ENCODE data around the gene CFAP97.
"Not testable (repeated sequence)": the region's sequence is repeated elsewhere in the genome, so short reads cannot be mapped to it uniquely, and the experiment has no call there.

The CFAP97 gene

DNA sequence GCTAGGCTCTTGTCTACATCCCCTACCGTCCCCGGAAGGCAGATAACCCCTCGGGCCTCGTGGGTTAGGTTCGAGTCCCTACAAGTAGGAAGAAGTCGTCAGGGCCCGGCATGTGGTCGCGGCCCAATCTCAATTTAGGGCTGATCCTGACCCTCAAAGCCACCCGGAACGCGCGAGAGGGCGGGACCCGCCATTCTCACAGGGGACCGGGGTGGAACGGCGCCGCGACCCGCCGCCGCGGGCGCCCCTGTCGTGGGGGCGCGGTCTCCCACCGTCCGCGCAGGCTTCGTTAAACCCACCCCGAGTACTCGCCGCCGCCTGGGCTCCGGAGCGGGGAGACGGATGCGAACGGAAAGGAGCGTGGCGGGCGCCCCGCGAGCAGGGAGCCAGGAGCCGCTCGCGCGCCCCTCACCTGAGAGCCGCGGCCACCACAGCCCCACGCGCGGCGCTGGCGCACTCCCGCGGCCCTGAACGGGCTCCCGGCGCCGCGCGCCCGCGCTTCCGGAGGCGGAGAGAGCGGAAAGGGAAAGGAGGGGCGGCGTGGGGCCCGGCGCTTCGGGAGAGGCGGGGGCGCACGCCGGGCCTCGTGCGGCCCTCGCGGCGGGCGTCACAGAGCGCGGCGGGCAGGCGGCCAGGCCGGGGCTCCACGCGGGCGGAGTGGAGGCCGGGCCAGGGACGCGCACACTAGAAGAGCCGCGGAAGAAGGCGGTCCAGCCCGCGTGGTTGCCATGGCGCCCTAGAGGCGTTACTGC is at the start of gene CFAP97:
Gene CFAP97, minus strand, starts transcription at position 515 of the 752 bp plus-strand sequence. CDS start 12,804 bp downstream, outside the sequence.
- DNase-seq: peak; percentile 89

GRCh38 chr4:185249105-185249504 is 45.3 kb upstream of the CFAP97 start:
- DNase-seq: no peak

GRCh38 chr4:185248393-185249039 is 44.7 kb upstream of the CFAP97 start:
- DNase-seq: no peak

GRCh38 chr4:185247151-185247550 is 43.4 kb upstream of the CFAP97 start:
- DNase-seq: no peak

- no peak for DNase-seq
These were observed 42.7 kb upstream of the CFAP97 start for GRCh38 chr4:185246453-185246852.

GRCh38 chr4:185244763-185245162 is 41.0 kb upstream of the CFAP97 start:
- no peak for DNase-seq

- no peak for DNase-seq
These were observed 40.1 kb upstream of the CFAP97 start for GRCh38 chr4:185243879-185244278.

- no peak for DNase-seq
These were observed 39.1 kb upstream of the CFAP97 start for GRCh38 chr4:185242749-185243533.

GRCh38 chr4:185240486-185240885 is 36.7 kb upstream of the CFAP97 start:
- not testable (repeated sequence) for DNase-seq

- DNase-seq: no peak
These were observed 35.0 kb upstream of the CFAP97 start for GRCh38 chr4:185238750-185239149.

DNA sequence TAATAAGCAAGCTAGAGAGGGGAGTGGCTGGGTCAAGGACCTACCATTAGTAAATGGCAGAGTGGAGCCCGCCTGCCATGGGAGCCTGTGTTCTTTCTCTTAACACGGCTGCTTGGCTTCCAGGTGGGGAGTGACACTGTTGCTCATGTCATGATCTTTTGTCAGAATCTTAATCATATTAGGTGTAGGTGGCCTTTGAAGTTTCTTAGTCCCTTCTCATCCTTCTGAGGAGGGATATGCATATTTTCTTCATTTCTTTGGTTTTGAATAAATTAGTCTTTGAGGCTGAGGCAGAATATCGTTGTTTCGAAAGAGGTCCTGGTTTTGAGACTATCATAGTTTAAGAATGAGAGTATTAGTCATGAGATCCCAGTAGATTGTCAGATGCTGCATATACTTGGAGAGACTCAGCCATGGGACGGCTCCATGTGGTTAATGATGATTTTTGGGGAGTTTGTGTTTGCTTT is 34.4 kb upstream of the CFAP97 start:
- DNase-seq: no peak

DNA sequence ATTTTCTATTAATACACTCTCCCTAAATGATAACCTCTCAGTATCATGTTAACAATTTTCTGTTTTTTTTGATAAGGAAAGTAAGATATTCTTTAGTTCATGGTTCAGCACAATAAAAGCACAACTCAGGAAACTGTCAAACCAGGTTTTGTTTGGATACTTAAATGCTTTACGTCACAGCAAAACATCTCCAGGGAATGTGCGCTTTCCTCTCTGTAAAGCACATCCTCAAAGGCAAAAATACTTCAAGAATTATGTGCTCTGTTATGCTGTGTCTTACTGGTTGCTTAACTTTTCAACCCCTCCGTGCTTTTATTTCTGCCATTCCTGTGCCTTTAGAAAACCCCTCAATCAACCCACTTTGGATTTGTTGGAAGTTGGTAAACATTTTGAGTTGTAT is 33.4 kb upstream of the CFAP97 start:
- DNase-seq: no peak

DNA sequence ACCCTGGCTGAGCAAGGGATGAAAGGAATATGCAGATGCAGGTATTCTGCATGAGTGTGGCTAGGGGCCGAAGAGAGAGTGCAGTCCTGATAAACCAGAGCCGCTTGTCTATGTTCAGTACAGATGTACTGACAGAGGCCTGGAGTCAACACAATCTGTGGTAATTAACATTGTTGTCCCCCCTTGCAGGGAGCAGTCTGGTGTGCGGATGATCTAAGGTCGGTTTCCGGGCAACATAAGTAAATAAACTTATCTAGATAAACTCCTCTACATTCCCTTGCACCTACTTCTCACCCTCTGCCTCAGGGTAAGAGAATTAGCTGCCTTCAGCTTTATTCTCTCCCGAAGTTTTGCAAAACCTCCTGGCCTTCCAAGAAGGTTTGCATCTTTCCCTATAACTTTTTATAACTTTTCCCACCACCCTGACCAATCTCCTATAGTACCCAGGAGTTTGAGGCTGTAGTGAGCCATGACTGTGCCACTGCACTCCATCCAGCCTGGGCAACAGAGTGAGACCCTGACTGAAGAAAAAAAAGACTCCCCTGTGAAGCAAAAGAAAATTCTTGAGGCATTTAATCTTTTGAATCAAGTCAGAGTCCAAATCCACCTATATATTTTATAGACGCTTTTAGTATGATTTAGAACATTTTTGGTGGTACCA is 32.2 kb upstream of the CFAP97 start:
- DNase-seq: no peak

- no peak for DNase-seq
These were observed 31.5 kb upstream of the CFAP97 start for GRCh38 chr4:185235119-185235842.

DNA sequence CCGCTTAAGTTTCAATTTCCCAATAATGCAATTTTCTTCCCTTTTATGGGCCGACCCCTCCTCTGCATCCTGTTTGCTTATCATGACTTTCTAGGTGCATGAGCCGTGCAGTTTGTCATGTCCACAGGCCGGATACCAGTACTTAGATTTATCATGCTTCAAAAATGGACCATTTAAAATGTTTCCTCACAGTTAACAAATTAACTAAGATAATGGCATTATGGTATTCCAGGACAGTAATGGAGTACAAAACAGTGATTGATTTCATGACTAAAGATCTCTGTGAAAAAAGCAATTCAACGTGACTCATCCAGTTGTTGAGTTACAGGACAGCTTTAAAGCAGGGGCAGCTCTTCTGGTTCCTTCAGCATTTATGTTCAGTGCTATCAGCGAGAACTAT is 28.6 kb upstream of the CFAP97 start:
- no peak for DNase-seq

- no peak for DNase-seq
These were observed 25.4 kb upstream of the CFAP97 start for GRCh38 chr4:185229021-185229818.

DNA sequence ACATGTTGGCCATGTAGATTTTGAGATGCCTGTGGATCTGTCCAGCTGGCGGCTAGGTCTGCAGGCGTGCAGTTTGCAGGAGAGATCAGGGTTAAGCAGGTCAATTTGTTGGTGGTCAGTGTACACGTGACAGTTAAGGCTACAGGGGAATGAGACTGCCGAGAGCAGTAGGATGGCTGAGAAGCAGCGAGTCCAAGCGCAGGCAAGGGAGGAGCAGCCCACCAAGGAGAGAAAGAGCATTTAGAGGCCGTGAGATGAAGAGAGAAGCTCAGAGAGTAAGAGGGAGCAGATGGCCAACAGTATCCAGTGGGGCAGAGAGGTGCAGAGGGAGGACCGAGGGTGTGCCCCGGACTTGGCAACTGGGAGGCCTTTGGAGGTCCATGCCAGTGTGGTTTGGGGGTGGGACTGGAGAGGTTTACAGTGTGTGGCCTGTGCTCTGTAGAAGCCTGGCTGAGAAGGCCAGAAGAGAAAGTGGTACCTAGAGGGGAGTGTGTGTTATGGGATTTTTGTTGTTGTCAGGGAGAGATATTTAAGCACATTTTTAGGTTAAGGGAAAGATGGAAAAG is 24.0 kb upstream of the CFAP97 start:
- DNase-seq: no peak

DNA sequence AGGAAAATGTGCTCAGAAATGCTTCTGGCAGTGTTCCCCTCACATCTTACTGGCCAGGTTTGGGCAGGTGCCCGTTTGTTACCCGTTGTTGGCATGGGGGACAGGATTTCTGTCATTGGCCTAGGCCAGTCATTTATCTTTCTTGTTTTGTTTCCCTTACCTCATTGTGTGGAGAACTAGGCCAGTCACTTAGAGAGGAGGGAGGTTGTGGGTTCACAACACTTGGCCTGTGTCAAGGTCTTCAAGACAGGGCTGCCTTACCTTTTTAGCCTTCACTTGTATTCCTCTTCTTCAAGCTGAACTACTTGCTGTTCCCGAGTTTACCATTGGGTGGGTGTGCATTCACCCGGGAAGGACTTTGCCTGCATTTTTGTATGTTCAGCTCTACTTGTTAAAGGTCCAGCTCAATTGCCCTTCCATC is 23.3 kb upstream of the CFAP97 start:
- DNase-seq: no peak

GRCh38 chr4:185225940-185226339 is 22.1 kb upstream of the CFAP97 start:
- DNase-seq: no peak

DNA sequence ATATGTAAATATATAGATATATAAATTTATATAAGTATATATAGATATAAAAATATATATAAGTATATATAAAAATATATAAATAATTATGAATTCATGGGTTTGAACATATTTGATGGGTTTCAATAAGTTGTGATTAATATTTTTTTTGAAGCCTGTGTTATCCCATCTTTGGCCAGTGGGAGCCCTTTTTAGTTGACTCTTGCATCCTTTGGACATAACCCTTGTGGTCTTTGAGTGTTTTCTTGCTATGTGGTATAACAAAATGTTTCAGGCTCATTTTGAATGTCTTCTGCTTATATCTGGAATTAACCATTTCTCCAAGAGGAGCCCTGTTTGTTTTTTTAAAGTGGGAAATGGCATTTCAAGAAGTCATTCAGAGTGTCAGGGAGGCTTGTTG is 20.8 kb upstream of the CFAP97 start:
- no peak for DNase-seq

DNA sequence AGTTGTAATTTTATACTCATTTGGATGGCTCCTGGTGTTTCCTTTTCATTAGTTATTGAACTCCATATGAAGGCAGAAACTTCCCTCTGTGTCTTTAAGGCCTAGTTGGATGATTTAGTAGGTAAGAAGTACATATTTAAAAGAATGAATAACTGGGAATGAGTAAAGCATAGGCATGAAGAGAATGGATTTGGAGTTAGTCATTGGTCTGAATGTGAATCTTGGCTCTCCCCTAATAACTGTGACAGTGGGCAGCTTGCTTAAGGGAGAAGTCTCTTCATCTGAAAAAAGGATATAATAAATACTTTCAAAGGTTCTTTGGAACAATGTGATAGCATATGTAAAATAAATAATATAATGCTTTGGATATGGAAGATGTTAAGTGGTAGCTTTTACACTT is 18.8 kb upstream of the CFAP97 start:
- no peak for DNase-seq
